ENCODE results near the gene ZHX3.
A peak's percentile ranks its signal among the peaks of the same experiment; 100 is the strongest.

ZHX3 gene

GRCh38 chr20:41173791-41174341 lies 143.7 kb downstream of the ZHX3 start:
- H3K9me3 ChIP-seq (ENCODE audit: control insufficient read depth, insufficient read depth, low read length), result no peaks in the 10 kb centered on the region
- H3K4me1 ChIP-seq (ENCODE audit: control insufficient read depth, low read length), result no peaks in the 10 kb centered on the region
- no peak overlapping the region for H3K4me3 ChIP-seq (ENCODE audit: low read length)
- TF ChIP-seq CTCF (IDR thresholded peaks at IDR 0.05; ENCODE audit: low read depth, low read length, poor library complexity, severe bottlenecking), result no peak
- TF ChIP-seq EZH2phosphoT487 (IDR thresholded peaks at IDR 0.05; ENCODE audit: borderline replicate concordance, low read length), result no peak
- no peaks in the 10 kb centered on the region for H4K20me1 ChIP-seq (ENCODE audit: control insufficient read depth, insufficient read depth, low read depth, low read length)
- peaks cover 54% of the 10 kb centered on the region for H3K36me3 ChIP-seq (ENCODE audit: control insufficient read depth, low read length)
- H3K79me2 ChIP-seq (ENCODE audit: control insufficient read depth, low read length), result no peaks in the 10 kb centered on the region
- H3F3A ChIP-seq (ENCODE audit: control insufficient read depth, insufficient read depth), result no peaks in the 10 kb centered on the region
- H3K27me3 ChIP-seq (ENCODE audit: control insufficient read depth, low read length), result no peaks in the 10 kb centered on the region
- no peak overlapping the region for H3K4me2 ChIP-seq (ENCODE audit: low read length)
- H3K9me2 ChIP-seq (replicated peaks; ENCODE audit: control insufficient read depth, low read length), result no peaks in the 10 kb centered on the region
- no peak overlapping the region for H3K27ac ChIP-seq (ENCODE audit: low read depth, low read length)

- Histone ChIP-seq H4K20me1 (ENCODE audit: control insufficient read depth, insufficient read depth, low read depth, low read length) (no peaks in the 10 kb centered on the region), H3K4me2 (ENCODE audit: low read length) (no peak overlapping the region), H3K4me1 (ENCODE audit: control insufficient read depth, low read length) (no peaks in the 10 kb centered on the region), H3K4me3 (ENCODE audit: low read length) (no peak overlapping the region), H3K79me2 (ENCODE audit: control insufficient read depth, low read length) (no peaks in the 10 kb centered on the region), H3F3A (ENCODE audit: control insufficient read depth, insufficient read depth) (no peaks in the 10 kb centered on the region), H3K9me3 (ENCODE audit: control insufficient read depth, insufficient read depth, low read length) (no peaks in the 10 kb centered on the region), H3K27ac (ENCODE audit: low read depth, low read length) (no peak overlapping the region), H3K36me3 (ENCODE audit: control insufficient read depth, low read length) (peaks cover 61% of the 10 kb centered on the region), H3K9me2 (replicated peaks; ENCODE audit: control insufficient read depth, low read length) (no peaks in the 10 kb centered on the region), H3K27me3 (ENCODE audit: control insufficient read depth, low read length) (no peaks in the 10 kb centered on the region)
- TF ChIP-seq EZH2phosphoT487 (IDR thresholded peaks at IDR 0.05; ENCODE audit: borderline replicate concordance, low read length) (no peak), CTCF (IDR thresholded peaks at IDR 0.05; ENCODE audit: low read depth, low read length, poor library complexity, severe bottlenecking) (peak; percentile 91)
Measured at GRCh38 chr20:41173161-41173721, 144.3 kb downstream of the ZHX3 start.

- no peaks in the 10 kb centered on the region for H4K20me1 ChIP-seq (ENCODE audit: control insufficient read depth, insufficient read depth, low read depth, low read length)
- peaks cover 62% of the 10 kb centered on the region for H3K36me3 ChIP-seq (ENCODE audit: control insufficient read depth, low read length)
- H3F3A ChIP-seq (ENCODE audit: control insufficient read depth, insufficient read depth), result no peaks in the 10 kb centered on the region
Measured at GRCh38 chr20:41172296-41173140, 145.0 kb downstream of the ZHX3 start.

More at GRCh38 chr20:41172296-41173140, 145.0 kb downstream of the ZHX3 start:
- no peaks in the 10 kb centered on the region for H3K9me3 ChIP-seq (ENCODE audit: control insufficient read depth, insufficient read depth, low read length)
- H3K27me3 ChIP-seq (ENCODE audit: control insufficient read depth, low read length), result no peaks in the 10 kb centered on the region
- TF ChIP-seq CTCF (IDR thresholded peaks at IDR 0.05; ENCODE audit: low read depth, low read length, poor library complexity, severe bottlenecking), result no peak
- TF ChIP-seq EZH2phosphoT487 (IDR thresholded peaks at IDR 0.05; ENCODE audit: borderline replicate concordance, low read length), result no peak
- H3K79me2 ChIP-seq (ENCODE audit: control insufficient read depth, low read length), result no peaks in the 10 kb centered on the region
- H3K4me3 ChIP-seq (ENCODE audit: low read length), result no peak overlapping the region
- no peaks in the 10 kb centered on the region for H3K9me2 ChIP-seq (replicated peaks; ENCODE audit: control insufficient read depth, low read length)
- no peaks in the 10 kb centered on the region for H3K4me1 ChIP-seq (ENCODE audit: control insufficient read depth, low read length)
- H3K4me2 ChIP-seq (ENCODE audit: low read length), result no peak overlapping the region
- no peak overlapping the region for H3K27ac ChIP-seq (ENCODE audit: low read depth, low read length)

Measured in DOHH2 (cell line).